Stimulated activated CD8-positive, alpha-beta memory T cell treated with anti-CD3 and anti-CD28 coated beads, Interleukin-15, amount 100 ng/mL, for 48 hours (primary cell): Measurements from ENCODE around the gene OPHN1.
"Not testable (repeated sequence)": the region's sequence is repeated elsewhere in the genome, so short reads cannot be mapped to it uniquely, and the experiment has no call there.

Experiments
- DNase-seq, 2 donors: peaks; one replicate each; pipeline ENCODE4 v3.0.0-alpha.2; 2020; ENCODE audit warnings: low read depth in 2 of 2

Gene OPHN1

DNA sequence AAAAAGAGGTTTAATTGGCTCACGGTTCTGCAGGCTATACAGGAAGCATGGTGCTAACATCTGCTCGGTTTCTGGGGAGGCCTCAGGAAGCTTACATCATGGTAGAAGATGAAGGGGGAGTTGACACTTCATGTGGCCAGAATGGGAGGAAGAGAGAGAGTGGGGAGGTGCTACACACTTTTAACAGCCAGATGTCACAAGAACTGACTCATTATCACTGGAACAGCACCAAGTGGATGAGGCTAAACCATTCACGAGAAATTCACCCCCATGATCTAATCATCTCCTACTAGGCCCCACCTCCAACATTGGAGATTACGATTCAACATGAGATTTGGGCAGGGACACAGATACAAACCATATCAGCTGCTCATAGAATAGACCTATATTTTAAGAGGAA is 255.8 kb downstream of the OPHN1 start:
- no peak for DNase-seq

DNA sequence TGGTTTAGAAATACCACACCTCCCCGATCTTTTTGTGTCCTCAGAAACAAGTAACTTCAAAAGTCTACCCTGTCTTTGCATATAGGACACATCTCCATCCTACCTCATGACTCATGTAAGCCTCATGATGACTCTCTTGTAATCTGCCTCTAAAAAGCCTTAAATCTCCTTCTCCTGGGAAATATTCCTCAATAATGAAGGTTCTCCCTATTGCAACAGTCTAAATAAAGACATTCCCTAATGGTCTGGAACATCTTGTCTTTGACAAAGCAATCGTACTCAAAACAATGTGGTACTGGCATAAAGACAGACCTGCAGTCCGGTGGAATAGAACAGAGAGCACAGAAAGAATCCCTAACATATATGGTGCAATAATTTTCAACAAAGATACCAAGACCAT is 257.7 kb downstream of the OPHN1 start:
- no peak for DNase-seq

DNA sequence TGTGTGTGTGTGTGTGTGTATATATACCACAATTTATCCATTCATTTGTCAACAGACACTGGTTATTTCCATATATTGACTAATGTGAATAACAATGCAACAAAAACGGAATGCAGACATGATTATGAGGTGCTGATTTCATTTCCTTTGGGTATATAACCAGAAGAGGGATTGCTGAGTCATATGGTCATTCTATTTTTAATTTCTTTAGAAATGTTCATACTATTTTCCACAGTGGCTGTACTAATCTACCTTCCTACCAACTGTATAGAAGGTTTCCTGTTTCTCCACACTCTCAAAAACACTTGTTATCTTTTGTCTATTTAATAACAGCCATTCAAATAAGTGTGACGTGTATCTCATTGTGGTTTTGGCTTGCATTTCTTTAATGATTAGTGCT is 269.9 kb downstream of the OPHN1 start:
- DNase-seq = no peak

DNA sequence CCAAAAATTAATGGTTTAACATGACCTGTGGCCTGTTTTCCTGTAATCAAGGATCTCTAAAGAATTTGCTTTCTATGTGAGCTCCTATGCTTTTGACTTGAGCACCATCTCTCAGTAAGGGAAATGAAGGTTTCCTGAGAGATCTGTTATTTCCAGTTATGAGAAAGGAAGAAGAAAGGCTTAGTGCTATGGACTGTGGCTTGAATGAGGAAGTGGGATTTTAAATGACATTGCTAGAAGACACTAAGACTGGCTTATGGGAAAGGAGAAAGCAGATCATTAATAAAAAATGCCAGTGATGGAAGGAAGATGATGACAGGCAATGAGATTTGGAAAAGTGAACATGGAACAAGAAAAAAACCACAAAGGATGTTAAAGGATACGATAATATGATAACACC is 285.4 kb downstream of the OPHN1 start:
- DNase-seq = no peak

DNA sequence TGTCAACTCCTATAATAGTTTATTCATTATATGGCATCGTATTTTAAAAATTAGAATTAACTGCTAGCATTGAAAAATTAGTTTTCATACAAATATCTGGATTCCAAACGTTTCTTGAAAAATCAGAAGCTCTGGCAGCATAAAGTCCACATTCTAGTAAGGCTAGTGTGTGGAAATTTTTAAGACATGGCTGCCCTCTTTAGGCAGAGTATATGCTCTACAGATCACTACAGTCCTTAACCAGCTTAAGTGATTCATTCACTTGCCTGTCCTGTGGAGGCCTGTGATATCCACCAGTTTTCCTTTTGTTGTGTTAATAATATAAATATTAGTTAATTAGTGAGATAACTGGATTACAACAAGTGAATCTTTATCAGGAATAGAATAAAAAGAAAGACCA is 287.2 kb downstream of the OPHN1 start:
- no peak for DNase-seq

DNA sequence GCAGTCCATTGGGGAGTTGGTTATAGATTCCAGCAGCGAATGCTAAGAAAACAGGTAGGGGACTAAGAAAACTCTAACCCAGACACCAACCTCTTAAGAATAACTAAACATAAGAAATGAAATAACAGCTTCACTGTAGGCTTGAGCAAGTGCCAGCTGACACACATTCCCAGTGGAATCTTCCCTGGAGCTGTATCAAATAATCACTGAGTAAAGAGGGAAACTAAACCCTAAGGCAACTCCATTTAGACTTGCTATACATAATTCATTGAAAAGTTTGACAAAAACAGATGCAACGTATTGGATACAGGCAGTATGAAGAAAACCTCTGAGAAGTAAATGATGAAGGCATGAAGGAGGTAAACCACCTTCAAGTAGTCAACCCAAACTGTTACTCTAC is 293.5 kb downstream of the OPHN1 start:
- DNase-seq = no peak

DNA sequence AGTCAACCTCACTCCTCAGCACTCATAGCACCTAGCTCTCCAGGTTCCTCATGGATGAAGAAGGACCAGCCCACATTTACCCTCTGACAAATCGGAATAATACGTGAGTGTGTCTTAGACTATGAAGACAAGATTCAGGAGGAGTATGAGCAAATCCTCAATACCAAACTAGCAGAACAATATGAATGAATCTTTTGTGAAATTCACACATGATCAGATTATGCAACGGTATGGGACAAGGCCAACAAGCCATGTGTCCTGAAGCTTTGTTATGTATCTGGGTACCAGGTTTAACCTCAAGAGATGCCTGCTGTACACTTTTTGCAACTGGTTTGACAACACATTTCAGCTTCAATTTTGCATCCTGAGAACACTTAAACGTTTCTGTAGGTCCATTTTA is 300.1 kb downstream of the OPHN1 start:
- no peak for DNase-seq

DNA sequence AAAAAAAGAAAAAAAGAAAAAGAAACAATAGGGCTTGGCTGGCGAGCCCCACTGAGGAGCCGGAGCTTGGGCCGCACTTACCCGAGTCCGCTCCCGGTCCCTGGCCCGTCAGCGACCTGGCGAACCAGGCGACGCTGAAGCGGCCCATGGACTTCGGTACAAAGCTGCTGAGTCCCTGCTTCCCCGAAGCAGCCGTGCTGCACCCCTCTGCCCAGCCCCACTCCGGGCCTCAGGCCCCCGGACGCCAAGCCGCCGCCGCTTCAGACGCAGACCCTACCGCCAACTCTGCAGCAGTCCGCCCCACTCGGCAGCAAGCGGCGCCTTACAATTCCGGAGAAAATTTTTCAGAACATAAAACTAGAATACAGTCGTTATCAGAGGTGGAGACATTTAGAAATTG is 300.5 kb downstream of the OPHN1 start:
- no peak for DNase-seq

DNA sequence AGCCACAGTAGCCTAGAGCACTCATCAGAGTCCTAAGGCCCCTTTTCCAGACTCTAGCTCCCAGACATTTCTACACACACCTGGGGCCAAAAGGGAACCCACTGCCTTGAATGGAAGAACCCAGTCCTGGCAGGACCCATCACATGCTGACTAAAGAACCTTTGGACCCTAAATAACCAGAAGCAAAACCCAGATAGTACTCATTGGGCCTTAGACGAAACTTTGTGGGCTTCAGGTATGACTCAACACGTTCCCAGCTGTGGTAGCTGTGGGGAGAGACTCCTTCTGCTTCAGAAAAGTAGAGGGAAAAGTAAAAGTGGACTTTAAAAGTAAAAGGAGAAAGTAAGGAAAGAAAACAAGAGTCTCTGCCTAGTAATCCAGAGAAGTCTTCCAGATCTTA is 311.5 kb downstream of the OPHN1 start:
- DNase-seq = no peak

DNA sequence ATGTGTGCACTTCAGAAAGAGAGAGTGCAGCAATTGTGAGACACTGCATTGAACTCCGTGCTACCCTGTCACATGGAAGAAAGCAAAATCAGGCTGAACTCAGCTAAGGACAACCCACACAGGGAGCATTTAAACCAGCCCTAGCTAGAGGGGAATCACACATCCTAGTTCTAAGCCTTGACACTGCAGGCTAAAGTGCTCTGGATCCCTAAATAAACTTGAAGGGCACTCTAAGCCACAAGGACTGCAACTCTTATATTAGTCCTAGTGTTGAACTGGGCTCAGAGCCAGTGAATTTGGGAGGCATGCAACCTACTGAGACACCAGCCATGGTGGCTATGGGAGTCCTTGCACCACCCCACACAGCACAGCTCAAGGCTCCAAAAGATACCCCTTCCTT is 311.9 kb downstream of the OPHN1 start:
- DNase-seq = no peak

DNA sequence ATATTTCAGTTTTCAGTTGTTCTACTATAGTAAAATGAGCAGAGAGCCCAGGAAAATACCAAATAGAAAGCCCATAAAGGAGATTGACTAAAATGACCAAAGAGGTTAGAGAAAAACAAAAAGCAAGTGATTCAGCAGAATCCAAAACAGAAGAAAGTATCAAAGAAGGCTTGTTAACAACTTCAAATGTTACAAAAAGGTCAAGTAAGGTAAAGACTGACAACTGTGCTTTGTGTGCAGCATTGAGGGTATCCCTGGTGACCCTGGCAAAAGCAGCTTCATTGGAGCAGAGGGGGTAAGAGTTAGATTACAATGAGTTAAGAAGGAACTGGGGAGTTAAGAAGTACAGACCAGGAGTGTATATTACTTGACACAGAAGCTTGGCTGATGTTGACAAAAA is 317.9 kb downstream of the OPHN1 start:
- no peak for DNase-seq

DNA sequence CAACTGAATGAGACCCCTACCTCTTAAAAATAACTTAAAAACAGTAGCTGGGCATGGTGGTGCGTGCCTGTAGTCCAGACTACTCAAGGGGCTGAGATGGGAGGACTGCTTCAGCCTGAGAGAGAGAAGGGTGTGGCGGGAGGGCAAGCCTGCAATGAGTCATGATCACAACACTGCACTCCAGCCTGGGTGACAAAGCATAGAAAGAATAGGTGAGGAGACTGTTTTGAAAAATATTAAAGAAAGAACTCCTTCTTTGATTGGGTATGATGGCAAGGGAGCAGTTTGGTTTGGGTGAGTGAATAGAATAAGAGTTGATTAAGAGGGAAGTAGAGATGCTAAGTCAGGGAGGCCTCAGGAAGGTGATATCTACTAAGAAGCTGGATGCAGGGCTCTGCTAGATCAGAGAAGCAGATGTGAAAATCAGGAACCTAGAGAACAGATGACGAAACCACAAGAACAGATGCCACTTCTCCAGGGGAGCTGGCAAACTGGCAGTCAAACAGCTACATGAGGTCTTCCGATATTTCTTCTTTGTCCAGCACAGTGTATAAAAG is 318.6 kb downstream of the OPHN1 start:
- DNase-seq = no peak

DNA sequence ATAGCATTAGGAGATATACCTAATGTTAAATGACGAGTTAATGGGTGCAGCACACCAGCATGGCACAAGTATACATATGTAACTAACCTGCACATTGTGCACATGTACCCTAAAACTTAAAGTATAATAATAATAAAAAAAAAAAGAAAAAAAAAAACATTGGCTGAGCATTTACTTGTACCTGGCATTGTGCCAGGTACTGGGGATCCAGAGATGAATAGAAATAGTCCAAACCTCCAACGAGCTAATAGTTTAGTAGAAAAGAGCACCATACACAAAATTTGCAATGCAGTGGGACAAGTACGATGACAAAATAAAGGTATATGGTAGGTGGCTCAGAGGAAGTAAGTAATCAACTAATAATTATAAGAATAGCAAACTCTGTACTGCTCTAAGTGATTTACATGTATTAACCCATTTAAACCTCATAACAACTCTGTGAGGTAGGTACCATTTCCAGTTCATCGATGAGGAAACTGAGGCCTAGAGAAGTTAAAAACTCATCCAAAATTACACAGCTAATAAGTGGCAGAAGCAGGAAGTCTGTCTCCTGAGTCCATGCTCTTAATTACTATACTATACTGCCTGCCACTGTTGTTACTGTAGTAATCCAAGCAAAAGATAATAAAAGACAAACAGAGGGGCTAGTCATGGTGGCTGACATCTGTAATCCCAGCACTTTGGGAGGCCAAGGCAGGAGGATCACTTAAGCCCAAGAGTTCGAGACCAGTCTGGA is 319.3 kb downstream of the OPHN1 start:
- DNase-seq = no peak

DNA sequence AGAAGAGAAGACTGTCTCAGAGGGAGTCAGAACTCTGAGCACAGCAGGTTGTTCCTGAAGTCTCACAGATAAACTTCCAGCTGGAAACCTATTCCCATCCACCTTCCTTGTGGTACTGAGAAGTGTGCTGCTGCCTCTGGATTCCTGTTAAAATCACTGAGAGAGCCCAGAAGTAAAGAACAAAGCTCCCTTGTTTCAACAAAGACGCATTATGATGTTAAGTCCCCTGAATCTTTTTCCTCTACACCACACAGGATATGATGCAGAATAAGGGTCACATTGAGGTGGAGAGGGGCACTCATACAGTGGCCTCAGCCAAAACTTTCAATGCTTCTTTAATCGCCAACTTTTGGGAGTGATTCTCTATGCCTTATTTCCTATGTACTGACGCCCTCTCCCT is 321.0 kb downstream of the OPHN1 start:
- DNase-seq = no peak

DNA sequence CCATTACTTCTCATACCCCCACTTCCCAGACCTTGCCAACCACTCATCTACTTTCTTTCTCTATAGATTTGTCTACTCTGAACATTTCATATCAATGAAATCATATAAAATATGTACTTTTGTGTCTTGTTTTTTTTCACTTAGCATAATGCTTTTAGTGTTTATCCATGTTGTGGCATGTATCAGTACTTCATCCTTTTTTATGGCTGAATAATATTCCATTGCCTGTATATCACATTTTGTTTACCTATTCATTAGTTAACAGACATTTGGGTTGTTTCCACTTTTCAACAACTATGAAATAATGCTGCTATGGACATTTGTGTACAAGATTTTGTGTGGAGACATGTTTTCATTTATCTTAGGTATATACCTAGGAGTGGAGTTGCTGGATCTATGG is 324.1 kb downstream of the OPHN1 start:
- DNase-seq = no peak

DNA sequence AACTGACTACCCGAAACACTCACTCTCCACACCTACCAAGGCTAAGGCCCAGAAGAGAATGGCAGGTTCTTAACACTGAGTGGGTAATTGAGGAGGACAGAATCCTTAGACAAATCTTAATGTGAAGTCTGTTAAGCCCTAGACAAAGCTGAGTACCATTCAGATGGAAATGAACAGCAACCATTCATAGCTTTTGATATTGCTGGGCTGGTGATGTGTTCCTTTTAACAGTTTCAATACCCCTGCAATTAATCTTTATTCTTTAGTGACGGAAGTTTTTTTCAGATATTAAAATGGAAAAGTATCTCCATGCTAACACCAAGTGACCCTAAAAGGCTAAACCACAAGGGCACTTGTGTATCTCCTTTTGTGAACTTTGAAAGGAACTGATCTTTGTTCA is 334.9 kb downstream of the OPHN1 start:
- no peak for DNase-seq

DNA sequence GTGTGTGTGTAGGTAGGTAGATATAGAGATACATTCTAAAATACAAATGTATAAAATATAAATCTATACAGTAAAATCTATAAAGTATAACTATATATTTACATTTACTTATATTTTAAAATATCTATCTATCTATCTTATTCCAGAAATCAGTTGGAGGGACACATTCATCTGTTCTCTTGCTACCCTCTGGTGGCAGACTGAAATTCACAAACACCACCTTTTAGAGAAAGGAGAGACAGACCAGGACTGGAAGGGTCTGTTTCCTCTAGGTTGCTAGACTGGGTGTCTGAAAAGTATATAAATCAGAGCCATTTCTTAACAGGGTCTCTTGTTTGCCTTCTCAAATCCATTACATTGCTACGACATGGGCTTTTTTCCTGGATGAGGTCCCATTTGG is 343.0 kb downstream of the OPHN1 start:
- DNase-seq = no peak

DNA sequence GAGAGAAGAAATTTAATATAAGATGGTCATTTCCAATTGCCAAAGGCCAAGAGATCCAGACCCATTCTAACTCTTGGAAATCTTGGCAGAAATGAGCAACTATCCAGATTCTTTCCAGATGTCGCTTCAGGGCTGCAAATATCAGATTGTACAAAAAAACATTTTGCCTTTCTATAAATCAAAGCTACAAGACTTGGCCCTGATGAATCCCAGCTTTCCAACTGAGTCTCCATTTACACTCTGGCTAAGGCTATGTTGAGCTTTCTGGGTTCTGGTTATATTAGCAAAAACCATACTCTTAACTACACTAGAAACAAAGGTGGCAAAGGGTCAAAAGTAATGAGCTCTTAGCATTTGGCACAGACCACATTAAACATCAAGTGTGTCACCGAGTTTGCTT is 345.8 kb downstream of the OPHN1 start:
- no peak for DNase-seq

DNA sequence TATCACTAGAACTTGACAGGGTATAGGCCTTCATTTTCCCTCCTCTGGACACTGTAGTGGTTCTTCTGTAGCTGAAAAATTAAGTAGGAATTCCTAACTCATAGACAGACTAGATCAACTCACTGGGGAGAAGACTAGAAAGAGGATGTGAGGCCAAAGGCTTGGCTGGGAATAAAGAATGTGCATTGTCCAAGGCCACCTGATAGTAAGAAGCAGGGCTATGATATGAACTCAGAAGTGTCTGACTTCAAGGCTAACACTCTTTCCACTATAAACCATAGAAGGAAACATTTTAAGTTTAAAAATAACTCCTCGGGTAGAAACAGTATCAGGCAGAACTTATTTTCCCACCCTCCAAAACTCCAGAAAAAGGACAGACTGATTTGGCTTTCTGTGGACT is 346.6 kb downstream of the OPHN1 start:
- no peak for DNase-seq

DNA sequence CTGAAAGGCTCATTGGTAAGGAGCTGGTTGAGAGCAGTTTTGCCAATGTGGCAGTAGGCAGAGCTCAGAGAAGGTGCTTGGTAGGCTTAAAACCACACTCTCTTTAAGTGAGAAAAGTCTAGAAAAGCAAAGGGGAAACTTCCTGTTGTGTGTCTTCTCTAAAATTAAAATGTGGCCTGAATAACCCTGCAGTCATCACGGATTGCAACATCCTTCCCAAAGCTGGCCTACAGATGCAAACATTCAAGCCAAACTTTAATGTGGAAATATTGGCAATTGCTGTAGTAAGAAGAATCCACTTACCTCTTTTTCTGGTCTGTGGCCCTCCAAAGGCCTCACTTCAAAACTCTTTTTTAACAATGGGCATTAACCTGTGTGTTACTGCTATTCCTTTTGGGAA is 348.5 kb downstream of the OPHN1 start:
- no peak for DNase-seq

DNA sequence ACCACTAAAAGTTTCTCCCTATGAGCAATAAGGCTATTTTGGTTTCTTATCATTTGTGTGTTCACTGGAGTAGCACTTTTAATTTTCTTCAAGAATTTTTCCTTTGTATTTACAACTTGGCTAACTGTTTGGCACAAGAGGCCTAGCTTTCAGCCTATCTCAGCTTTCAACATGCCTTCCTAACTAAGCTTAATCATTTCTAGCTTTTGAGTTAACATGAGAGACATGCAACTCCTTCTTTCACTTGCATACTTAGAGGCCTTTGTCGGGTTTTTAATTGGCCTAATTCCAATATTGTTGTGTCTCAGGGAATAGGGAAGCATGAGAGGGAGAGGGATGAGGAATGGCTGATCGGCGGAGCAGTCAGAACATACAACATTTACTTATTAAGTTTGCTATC is 349.8 kb downstream of the OPHN1 start:
- DNase-seq = no peak

DNA sequence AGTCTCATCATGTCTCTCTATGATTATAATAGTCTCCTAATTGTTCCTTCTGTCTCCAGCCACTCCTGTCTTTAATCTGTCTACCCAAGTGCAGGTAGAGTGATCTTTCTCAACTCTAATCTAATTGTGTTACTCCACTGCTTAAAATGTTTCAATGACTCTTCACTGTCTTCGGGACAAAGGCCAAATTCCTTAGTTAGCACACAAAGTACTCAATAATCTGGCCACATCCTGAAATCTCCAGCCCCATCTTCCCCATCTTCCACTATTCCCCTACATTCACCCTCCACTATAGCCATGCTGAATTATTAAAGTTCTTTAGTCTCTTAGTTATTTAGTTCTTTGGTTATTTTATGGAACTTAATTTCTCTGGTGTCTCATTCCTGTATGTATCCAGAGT is 353.3 kb downstream of the OPHN1 start:
- DNase-seq = no peak

DNA sequence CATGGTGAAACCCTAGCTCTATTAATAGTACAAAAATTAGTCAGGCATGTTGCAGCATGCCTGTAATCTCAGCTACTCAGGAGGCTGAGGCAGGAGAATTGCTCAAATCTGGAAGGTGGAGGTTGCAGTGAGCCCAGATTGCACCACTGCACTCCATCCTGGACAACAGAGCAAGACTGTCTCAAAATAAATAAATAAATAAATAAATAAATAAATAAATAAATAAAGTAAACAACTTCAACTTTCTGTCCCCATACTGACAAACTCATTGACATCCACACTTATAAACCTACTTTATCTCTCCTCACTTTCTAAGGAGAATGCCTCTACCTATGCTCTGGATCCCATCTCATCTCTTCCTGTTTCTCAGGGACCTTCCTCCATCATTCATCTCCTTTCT is 354.5 kb downstream of the OPHN1 start:
- DNase-seq = not testable (repeated sequence)

DNA sequence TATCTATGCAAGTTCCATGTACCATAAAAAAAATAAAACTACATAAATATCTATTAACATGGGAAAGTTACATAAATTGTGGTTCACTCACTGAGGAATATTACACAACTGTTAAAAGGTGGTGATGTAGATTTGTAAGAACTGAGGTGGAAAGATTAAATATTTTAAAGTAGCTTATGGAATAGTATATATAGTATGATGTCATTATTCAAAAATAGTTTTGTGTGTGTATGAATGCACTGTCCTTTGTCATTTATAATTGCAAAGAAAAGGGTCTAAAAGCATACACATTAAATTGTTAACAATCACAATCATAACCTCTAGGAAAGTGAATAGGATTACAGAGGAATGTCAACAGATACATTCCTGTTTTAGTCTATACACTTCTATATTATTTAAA is 355.9 kb downstream of the OPHN1 start:
- DNase-seq = no peak
